ENCODE data around the gene ATP8B3. TPM values are rescaled to one million over a fixed set of nuclear protein-coding genes. Genes with fewer than 3 reads are reported as not detected.

ATP8B3 gene
- total and polyA plus RNA-seq, 2 of the 13 experiments (the other 11 are each of a cell fraction or from before 2014, with no cell fraction given): 2.6 to 5.9 TPM

DNA sequence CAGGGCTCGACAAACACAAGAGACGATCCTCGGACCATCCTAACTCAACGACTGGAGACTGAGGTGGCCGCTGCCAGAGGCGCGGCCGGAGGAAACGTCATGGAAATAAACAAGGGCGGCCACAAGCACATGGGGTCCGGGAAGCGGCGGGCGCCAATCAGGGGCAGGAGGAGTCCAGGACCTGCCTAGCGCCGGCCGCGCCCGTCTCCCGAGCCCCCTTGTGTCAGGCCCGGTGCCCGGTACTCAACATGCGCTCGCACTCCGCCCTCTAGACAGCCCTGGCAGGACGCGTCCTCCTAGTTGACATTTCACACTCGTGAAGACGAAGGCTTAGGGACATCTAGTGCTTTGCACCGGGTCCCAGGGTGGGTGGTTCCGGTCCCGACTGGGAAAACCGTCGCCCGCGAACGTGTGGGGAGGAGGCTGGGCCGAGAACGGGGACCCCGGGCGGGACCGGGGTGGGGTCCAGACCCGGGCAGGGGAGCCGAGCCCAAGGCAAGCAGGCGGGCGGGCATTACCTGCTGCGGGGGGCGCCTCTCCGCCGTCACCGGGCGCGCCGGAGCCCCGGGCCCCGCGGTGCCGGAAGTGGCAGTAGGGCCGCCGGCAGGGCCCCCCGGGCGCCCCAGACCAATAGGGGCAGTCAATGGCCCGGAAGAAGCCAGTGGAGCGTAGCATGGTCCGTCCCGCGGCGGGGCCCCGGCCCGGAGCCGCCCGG, 35.8 kb upstream of the ATP8B3 start (continued):
- TF ChIP-seq, protein P1, sequence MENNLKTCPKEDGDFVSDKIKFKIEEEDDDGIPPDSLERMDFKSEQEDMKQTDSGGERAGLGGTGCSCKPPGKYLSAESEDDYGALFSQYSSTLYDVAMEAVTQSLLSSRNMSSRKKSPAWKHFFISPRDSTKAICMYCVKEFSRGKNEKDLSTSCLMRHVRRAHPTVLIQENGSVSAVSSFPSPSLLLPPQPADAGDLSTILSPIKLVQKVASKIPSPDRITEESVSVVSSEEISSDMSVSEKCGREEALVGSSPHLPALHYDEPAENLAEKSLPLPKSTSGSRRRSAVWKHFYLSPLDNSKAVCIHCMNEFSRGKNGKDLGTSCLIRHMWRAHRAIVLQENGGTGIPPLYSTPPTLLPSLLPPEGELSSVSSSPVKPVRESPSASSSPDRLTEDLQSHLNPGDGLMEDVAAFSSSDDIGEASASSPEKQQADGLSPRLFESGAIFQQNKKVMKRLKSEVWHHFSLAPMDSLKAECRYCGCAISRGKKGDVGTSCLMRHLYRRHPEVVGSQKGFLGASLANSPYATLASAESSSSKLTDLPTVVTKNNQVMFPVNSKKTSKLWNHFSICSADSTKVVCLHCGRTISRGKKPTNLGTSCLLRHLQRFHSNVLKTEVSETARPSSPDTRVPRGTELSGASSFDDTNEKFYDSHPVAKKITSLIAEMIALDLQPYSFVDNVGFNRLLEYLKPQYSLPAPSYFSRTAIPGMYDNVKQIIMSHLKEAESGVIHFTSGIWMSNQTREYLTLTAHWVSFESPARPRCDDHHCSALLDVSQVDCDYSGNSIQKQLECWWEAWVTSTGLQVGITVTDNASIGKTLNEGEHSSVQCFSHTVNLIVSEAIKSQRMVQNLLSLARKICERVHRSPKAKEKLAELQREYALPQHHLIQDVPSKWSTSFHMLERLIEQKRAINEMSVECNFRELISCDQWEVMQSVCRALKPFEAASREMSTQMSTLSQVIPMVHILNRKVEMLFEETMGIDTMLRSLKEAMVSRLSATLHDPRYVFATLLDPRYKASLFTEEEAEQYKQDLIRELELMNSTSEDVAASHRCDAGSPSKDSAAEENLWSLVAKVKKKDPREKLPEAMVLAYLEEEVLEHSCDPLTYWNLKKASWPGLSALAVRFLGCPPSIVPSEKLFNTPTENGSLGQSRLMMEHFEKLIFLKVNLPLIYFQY (CRISPR knock-in tag; IDR thresholded peaks at IDR 0.05; ENCODE audit: borderline replicate concordance): no peak
- TF ChIP-seq FOSL1 (CRISPR knock-in tag; IDR thresholded peaks at IDR 0.05; ENCODE audit: borderline replicate concordance) (no peak), ZBTB33 (CRISPR knock-in tag; IDR thresholded peaks at IDR 0.05) (no peak), SAFB2 (CRISPR knock-in tag; IDR thresholded peaks at IDR 0.05; ENCODE audit: borderline replicate concordance, low read depth) (no peak; the same call in 1 of the 2 replicates), SRF (IDR thresholded peaks at IDR 0.05; ENCODE audit: low read depth, low read length) (no peak), ZFP82 (CRISPR knock-in tag; IDR thresholded peaks at IDR 0.05; ENCODE audit: borderline replicate concordance) (no peak), HNRNPK (IDR thresholded peaks at IDR 0.05; ENCODE audit: low read depth, low read length, poor library complexity, severe bottlenecking) (no peak), IRF1 (CRISPR knock-in tag; IDR thresholded peaks at IDR 0.05; ENCODE audit: low read depth) (no peak), AFF4 (CRISPR knock-in tag; IDR thresholded peaks at IDR 0.05) (no peak), EZH2 (conservative IDR thresholded peaks at IDR 0.05; ENCODE audit: low read depth, low read length) (no peak), ZNF24 (IDR thresholded peaks at IDR 0.05) (no peak), ZNF33B (CRISPR knock-in tag; IDR thresholded peaks at IDR 0.05) (no peak), ZBTB1 (CRISPR knock-in tag; IDR thresholded peaks at IDR 0.05; ENCODE audit: borderline replicate concordance) (no peak), ERF (CRISPR knock-in tag; IDR thresholded peaks at IDR 0.05) (no peak)
- TF ChIP-seq, protein P2, sequence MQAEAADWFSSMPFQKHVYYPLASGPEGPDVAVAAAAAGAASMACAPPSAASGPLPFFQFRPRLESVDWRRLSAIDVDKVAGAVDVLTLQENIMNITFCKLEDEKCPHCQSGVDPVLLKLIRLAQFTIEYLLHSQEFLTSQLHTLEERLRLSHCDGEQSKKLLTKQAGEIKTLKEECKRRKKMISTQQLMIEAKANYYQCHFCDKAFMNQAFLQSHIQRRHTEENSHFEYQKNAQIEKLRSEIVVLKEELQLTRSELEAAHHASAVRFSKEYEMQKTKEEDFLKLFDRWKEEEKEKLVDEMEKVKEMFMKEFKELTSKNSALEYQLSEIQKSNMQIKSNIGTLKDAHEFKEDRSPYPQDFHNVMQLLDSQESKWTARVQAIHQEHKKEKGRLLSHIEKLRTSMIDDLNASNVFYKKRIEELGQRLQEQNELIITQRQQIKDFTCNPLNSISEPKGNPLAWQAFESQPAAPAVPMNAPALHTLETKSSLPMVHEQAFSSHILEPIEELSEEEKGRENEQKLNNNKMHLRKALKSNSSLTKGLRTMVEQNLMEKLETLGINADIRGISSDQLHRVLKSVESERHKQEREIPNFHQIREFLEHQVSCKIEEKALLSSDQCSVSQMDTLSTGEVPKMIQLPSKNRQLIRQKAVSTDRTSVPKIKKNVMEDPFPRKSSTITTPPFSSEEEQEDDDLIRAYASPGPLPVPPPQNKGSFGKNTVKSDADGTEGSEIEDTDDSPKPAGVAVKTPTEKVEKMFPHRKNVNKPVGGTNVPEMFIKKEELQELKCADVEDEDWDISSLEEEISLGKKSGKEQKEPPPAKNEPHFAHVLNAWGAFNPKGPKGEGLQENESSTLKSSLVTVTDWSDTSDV (CRISPR knock-in tag; IDR thresholded peaks at IDR 0.05): no peak
